HG03060 (cell line): ENCODE measurements around the gene ZPLD1.

Experiments used
- ATAC-seq: cut with Tn5 transposase; IDR thresholded peaks from one replicate; pipeline ENCODE4 v1.9.1; 2021; ENCODE audit warnings: low read depth, moderate number of reproducible peaks; ENCODE audit not compliant: unreplicated experiment

ZPLD1 gene

DNA sequence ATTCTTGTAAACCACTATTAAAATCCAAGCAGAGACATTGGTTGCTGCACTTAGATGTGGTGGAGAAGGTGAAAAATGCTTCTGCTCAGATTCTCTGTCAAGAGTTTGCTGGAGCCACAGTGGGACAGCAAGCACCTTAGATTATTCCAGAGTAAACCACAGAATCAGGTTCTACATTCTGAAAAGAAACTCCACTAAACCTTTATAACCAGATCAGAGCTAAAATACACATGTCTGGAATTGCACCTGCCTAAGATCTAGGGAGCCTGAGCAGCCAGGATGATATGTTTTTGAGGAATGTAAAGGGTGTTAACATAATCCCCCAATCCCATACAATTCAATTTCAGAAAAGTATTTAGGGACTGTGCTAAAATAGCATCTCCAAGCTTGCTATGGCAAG, at the start of gene ZPLD1:
Gene ZPLD1, plus strand, starts transcription at position 301 of the 400 bp plus-strand sequence. CDS start 3,473 bp downstream, outside the sequence.
- ATAC-seq: no peak

DNA sequence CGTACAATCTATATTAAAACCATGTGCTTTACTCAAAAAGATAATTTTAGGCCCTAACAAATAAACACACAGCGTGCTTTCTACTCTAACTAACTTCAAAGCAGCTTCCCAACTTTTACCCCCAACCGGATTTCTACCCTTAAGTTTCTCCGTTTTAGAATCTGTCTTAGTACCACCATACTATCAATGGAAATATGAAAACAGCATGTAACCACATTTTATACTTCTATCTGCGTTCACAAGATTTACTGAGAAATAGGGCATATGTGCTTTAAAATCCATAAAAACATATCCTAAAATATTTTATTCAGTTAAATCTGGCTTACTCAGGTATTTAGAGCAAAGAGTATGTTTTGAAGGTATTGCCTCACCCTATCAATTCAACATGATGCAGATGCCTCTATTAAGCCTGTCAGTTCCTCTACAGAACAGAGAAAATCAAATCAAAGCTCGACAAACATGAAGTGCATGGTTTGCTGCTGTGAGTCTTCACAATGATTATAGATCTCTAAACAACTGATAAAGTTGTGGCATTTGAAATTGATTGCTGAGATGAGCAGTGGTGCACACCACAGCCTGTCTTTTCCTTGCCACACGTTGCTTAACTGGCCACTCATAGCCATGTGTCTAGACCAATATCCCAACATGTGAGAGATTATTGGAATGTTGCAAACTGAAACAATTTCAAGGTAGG, 44.5 kb upstream of the ZPLD1 start:
- no peak for ATAC-seq

DNA sequence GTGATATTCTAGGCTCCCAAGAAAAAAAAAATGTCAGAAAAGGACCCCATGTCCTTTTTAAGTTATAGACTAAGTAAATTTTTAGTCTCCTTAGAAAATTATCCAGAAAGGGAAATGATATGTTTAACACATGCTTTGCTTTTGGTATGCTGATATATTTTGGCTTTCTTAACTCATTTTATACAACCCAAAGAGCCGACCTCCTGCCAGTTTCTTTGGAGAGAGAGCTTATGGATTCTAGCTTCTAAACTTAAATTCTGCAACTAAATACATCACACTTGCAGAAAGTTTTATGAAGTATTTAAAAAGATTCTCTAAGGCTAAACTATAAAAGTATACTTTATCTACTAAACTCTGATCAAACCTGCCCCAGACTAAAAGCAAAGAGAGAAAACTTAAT, 43.9 kb upstream of the ZPLD1 start:
- ATAC-seq: no peak

DNA sequence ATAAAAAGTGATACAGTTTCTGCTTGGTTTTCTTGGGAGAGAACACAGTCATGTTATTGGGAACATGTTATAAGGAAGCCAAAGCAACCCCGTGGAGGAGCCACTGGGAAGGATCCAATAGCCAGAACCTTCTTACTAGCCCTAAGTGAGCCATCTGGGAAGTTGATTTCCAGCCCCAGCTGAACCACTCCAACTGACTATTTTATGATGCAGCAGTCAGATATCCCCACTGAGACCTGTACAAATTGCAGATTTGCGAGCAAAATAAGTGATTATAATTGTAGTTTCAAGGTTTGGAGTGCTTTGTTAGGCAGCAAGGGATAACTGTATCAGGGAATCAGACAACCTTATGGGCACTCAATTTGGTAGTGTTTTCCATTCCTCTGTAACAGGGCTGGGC, 43.3 kb upstream of the ZPLD1 start:
- ATAC-seq: no peak

DNA sequence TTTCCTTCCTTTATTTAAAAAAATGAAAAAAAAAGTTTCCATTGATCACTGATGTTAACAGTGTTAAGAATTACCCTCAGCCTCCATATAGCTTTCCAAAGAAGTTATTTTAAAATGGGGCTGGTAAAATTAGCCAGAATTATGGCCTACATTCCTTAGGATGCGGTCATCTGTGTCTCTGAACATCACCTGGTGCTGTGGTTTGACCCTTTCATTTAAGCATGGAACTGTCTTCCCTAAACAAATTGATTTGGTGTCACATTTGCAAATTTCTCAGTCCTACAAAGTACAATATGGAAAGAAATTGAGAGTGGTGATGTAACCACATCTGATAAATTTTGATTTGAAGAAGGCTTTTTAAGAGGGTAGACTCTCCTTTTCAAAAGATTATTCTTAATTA, 40.3 kb upstream of the ZPLD1 start:
- no peak for ATAC-seq

DNA sequence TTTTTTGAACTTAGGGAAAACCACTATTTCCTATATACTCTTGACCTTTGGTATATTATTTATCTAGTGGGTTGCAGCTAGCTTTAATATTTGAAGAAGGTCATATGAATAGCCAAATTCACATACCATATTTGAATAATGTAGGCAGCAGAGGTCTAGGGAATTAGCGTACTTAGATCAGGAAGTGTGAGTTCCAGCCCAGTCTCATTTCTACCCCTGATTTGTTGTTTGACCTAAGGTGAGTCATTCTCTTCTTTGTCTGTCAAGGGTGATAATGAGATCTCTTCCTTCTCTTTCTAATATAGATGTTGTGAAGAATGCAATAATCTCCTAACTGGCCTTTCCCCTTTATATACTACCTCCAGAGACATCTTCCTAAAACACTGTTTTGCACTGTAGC, 36.6 kb upstream of the ZPLD1 start:
- ATAC-seq: no peak

DNA sequence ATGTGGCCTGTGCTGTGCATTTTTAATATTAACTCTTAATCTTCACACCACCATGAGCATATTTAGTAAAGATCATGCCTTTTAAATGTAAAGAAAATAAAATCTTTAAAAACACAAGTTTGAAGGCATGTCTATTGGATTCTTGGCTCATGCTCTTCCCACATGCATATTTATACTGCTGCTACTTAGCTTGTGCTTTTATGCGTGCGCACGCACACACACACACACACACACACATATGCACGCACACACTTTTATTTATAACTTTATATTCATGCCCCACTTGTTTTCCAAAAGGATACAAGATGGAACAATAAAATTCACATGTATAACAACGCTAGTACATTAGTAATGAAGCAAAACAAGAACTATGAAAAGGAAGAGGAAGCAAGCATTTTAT, 36.1 kb upstream of the ZPLD1 start:
- ATAC-seq: no peak

DNA sequence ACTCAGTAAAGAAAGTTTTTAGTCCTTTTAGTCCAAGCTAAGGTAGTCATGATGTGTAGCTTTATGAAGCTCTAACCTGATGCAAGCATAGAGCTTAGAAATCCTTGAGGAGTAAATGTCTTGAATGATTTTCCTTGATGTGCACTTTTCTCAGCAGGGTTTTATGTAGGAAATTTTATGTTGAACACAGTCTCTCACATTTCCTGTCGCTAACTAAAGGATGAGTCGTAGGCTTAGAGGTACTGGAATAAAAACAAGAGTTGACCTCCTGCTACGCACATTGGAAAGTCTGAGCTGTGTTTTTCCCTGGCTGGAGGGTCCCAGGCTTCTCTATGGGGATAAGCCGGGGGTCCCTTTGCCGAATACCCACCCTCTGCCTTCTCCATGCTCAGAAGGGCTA, 34.7 kb upstream of the ZPLD1 start:
- no peak for ATAC-seq

DNA sequence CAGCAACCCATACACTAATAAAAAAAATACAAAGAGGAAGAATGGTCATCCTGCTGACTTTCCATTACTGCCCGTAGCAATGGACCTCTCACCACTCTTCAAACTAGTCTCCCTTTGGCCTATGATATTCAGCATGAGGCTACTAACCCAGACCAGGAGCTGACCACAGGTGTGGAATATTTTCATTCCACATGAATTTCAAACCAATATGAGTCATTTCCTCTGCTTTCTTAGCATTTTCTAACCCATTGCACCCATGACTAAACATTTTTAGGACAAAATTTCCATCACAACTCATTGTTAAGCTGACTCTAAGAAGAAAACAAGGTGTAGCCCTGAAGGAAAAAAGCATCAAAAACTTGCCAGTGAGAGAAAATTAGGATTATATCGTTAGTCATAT, 34.0 kb upstream of the ZPLD1 start:
- no peak for ATAC-seq

DNA sequence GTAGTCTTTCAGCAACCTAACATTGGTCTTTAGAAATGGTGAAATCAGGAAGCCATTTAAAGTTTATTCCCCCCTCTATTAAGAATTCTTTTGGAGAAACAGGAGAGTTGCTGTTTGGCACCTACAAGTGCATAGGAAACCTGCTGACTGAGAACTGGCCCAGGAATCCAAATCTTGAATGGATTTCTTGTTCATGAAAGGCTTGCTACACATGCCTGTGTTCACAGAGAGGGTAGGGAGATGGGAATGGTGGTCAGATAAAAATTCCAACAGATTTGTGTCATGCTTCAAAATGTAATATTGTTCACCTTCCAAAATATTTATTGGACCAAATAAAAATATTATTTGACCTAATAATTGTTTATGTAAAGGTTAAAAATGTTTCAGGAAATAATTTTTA, 24.2 kb upstream of the ZPLD1 start:
- ATAC-seq: no peak

DNA sequence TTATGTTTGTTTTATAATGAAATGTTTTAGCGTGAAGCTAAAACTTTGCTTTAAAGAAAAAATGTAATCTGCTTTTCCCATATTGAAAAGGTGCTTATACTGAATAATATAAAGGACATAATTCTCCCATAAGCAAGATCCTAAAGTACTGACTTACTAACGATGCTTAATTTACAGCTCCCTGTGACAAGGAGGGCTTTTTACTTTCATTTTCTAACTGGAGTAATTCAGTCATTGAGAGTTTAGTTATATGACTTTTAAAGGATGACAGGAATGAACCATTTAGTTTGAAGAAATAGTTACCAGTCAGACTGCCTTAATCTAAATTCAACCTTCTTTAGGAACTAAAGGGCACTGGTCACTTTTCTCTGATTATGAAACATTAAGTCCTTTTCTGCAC, 19.3 kb upstream of the ZPLD1 start:
- no peak for ATAC-seq

DNA sequence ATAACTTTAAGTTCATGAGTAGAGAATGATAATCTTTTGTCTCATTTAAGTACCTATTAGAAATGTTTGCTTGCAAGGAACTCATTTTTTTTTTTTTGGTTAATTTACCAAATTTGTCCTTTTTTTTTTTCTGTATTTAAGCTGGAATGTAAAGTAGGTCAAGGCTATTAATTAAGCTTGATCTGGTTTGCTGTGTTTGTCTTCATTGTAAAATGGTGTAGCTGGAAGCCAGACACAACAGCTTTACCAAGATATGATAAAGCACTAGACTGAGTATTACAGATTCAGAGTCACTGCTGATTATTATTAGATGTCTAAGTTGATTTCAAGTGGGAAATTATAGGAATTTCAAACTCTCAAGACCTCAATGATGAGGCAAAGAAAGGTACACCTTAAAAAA, 15.0 kb upstream of the ZPLD1 start:
- no peak for ATAC-seq

DNA sequence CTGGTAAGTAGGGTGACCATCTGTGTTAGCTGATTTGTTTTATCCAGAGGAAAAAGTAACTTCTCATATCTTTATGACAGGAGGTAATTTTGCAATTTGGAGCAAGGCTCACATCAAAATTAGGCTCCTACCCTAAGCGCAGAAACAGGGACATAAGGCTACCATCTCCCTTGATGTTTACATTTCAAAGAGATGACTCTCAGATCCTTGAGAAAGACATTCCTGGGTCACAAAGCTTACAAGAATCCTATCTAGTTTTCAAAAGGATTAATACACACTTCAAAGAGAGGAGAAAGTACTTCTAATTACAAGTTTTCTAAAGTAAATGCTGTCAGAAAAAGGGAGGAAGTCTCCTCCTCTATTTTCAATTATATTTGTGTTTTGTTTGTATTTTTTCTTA, 7.0 kb downstream of the ZPLD1 start:
- no peak for ATAC-seq

DNA sequence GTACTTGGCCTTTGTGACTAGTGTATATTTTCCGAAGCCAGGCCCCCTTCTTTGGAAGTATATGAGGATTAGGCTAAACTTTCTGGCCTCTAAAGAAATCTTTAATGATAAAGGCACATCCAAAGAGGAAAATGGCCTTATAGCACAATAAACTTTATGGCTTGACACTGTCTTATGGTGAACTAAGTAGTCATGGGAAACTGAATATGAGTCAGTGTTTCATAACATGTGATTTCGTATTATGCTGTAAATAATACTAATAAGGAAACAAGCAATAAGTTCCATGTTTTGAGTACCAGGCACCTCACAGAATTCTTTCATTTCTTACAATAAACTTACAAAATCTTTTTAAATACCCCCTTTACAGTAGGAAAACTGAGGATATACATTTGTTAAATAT, 8.2 kb downstream of the ZPLD1 start:
- ATAC-seq: no peak

DNA sequence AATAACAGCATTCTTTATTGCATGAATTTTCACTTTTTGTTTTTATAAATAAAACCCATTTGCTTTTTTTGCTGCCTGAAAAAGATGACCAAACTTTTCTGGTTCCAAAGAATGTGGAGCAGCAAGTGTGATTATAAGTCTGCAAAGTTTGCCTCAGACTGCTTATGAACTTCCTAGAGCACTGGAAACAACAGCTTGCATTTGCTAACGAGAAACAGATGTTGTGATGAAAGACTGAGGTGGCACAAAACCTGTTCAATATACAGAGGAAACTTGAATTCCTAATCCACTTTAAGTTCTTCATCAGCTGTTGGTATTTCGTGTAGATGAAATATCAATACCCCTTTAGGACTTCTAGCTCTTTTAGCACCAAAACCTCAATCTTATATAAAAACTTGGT, 9.3 kb downstream of the ZPLD1 start:
- no peak for ATAC-seq

DNA sequence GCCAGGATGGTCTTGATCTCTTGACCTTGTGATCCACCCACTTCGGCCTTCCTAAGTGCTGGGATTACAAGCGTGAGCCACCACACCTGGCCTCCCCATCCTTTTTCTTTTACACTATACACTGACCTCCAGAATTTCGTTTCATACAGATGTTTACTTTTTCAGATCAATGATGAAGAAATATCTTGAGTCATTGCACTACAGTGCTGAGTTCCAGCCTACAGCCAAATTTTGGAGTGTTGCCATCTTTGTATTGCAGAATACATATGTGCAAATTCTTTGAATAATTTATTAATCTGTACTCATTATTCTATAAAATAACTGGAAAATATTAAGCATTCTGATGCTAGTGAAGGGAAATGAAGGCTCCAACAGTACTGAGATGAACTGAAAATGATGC, 12.5 kb downstream of the ZPLD1 start:
- no peak for ATAC-seq

DNA sequence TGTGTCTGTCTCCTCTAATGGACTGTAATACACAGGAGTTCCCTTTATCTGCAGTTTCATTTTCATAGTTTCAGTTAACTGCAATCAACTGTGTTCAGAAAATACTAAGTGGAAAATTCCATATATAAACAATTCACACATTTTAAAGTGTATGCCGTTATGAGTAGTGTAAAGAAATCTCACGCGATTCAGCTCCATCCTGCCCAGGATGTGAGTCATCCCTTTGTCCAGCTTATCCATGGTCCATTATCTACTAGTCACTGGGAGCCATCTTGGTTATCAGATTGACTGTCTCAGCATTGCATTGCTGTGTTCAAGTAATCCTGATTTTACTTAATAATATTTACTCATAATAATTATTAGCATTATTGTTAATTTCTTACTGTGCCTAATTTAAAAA, 14.5 kb downstream of the ZPLD1 start:
- ATAC-seq: no peak

DNA sequence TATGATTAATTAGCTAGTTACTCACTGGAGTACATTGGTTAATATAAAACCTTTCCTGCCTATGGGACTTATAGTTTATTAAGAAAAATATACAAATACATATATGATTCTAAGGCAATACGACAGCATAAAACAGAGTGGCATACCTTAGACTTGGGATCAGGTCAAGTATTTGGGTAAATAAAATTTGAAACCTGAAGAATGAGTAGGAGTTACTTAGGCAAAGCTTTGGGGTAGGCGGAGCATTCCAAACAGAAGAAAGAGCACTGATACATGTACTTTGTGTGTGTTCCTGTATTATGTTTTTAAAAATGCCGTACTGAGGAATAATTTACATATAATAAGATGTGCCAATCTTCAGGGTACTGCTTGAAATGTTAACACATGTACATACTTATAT, 15.1 kb downstream of the ZPLD1 start:
- ATAC-seq: no peak

DNA sequence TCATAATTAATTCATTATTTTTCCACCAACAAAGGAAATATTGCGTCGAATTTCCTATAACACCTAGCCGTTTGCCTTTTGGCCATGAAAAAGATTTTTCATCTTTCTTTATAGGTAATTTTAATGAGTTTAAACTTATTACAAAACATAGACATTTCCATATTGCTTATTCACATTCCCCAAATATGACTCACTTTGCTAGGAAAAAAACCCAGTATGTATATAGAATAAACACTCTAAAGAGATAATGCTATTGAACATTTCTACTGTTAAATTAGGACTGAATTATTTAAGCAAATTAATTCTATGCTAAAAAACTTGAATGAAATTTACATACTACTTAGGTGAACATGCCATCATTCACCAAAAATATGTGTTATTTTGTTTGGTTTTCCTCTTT, 16.2 kb downstream of the ZPLD1 start:
- no peak for ATAC-seq

DNA sequence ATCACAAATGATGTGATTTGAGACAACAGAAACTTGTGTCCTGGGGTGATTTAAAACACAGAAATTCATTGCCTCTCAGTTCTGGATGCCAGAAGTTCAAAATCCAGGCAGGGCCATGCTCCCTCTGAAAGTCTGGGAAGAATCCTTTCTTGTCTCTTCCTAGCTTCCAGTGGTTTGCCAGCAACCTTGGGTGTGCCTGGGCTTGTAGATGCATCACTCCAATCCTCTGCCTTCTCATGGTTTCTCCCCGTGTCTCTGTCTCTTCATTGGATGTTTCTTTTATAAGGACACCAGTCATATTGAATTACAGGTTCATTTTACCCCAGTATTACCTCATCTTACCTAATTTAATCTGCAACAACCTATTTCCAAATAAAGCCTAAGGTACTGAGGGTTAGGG, 16.7 kb downstream of the ZPLD1 start:
- ATAC-seq: no peak

DNA sequence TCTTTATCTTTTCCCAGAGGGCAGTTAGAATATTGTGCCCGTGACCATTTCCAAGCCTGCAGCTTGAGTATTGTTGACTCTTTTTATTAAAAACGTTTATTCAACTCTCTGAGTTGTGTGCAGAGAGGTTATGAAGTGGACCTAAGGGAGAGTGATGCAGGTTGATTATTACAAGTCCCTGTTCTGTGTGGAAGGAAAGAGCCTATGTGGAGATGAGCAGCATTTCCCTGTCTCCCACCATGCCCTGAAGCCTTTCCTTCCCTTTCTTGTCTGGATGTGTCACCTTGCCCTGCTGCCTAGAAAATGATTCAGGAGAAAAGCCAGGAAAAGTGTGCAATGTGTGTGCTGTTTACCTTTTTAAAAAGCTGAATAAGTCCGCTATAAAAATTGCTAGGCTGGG, 19.4 kb downstream of the ZPLD1 start:
- ATAC-seq: no peak

DNA sequence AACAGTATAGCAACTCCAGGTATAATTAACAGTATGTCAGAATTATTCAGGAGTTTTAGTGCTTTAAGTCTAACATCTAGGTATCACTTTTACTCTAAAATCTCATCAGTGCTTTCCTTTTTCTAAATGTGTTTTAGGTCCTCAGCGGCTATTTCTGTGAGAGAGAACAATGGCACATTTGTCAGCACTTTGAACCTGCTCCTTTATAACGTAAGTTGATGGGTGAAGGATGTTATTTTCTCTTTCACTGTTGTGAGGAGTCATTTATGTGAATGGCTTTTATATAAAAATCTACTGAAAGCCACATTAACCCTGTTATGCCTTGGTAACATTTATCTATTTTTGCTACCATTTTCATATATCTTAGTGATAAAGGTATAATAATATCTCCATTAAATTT, 22.8 kb downstream of the ZPLD1 start:
- no peak for ATAC-seq

DNA sequence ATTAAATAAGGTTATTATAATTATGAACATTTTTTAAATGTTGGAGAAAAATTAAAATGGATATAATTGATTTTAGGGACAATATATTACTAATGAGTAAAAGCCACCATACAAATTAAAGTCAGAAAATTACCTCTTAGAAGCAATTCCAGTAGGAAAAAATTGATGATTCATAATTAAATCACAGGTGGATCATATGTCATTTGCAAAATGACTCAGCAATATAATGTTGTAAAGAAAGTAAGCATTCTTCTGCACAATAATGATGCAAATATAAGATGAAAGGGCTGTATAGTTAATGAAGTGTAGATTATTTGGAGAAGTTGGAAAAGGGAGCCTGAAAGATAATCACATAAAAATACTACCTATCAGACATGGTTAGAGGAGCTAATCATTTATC, 25.8 kb downstream of the ZPLD1 start:
- ATAC-seq: no peak
